ENCODE data around the gene GJC1.

GRCh38 chr17:44807817-44808155 is 22.3 kb downstream of the GJC1 start:
- no peak for TF ChIP-seq CTCF (IDR thresholded peaks at IDR 0.05)
- no peak for TF ChIP-seq POLR2A (IDR thresholded peaks at IDR 0.05)

Measured in tibial nerve (tissue), 3 donors.